ENCODE measurements around the gene USP34. TPM values are rescaled to one million over a fixed set of nuclear protein-coding genes. Genes with fewer than 3 reads are reported as not detected.
A peak's percentile ranks its signal among the peaks of the same experiment; 100 is the strongest.
"Not testable (repeated sequence)": the region's sequence is repeated elsewhere in the genome, so short reads cannot be mapped to it uniquely, and the experiment has no call there.

Gene USP34
- total RNA-seq, 5 donors from 2014 or later (not counting 1 experiment from before 2014, with no cell fraction given) = 118 to 193 (median 132) TPM

DNA sequence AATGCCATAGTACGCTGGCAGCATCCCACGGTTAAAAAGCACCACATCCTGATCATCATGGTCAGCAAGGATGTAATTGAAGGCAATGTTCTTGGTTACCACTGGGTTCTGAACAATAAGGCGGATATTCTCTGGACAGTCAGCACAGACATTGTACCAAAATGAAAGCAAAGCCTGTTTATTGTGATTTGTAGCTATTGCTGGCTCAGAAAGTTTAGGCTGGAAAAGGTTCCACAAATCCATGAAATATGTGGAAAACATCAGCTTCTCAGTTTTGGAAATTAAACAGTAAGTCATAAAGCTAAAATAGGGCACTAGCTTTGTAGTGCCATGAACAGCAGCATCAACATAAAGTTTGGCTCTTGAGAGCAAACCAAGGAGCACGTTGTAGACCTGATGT is 256.7 kb downstream of the USP34 start:
- no peak for DNase-seq
- 100% methylated on average over 4 of the region's 4 CpGs for WGBS (ENCODE audit: insufficient coverage)
- Histone ChIP-seq H3K4me1 (ENCODE audit: control insufficient read depth in 1 of 2, extremely low read depth in 1 of 2, insufficient read depth in 2 of 2, low read length in 2 of 2) (no peaks in the 10 kb centered on the region), H3K9me3 (no peaks in the 10 kb centered on the region), H3K36me3 (ENCODE audit: control insufficient read depth in 2 of 2, extremely low read depth in 1 of 2, insufficient read depth in 1 of 2, low read length in 1 of 2) (peaks cover 0 to 42% of the 10 kb centered on the region in 2 donors), H3K27me3 (replicated peaks in 1 of 2; ENCODE audit: control insufficient read depth in 2 of 2, extremely low read depth in 1 of 2, insufficient read depth in 2 of 2, low read length in 1 of 2) (no peaks in the 10 kb centered on the region), H3K27ac (ENCODE audit: low read length) (no peak overlapping the region), H3K4me3 (ENCODE audit: control insufficient read depth in 1 of 2, extremely low read depth in 1 of 2, low read length in 1 of 2) (no peak overlapping the region)
- H3K4me3 Mint-ChIP-seq = no peak overlapping the region
- ChIA-PET POLR2A (interaction anchor here (0.7 to 0.9 kb wide), 2 partner anchors 11 to 29 kb away, joined by 3 read pairs; no protein-coding TSS in a partner anchor), CTCF (no interaction called here)
- H3K36me3 Mint-ChIP-seq = peaks cover 38% of the 10 kb centered on the region
- H3K4me1 Mint-ChIP-seq = no peaks in the 10 kb centered on the region
- no peaks in the 10 kb centered on the region for H3K27me3 Mint-ChIP-seq
- ATAC-seq (replicated peaks in 1 of 4) = no peak
- peak overlapping the region in 1 of 2 donors; percentile 11 for H3K27ac Mint-ChIP-seq
- no peaks in the 10 kb centered on the region for H3K9me3 Mint-ChIP-seq

DNA sequence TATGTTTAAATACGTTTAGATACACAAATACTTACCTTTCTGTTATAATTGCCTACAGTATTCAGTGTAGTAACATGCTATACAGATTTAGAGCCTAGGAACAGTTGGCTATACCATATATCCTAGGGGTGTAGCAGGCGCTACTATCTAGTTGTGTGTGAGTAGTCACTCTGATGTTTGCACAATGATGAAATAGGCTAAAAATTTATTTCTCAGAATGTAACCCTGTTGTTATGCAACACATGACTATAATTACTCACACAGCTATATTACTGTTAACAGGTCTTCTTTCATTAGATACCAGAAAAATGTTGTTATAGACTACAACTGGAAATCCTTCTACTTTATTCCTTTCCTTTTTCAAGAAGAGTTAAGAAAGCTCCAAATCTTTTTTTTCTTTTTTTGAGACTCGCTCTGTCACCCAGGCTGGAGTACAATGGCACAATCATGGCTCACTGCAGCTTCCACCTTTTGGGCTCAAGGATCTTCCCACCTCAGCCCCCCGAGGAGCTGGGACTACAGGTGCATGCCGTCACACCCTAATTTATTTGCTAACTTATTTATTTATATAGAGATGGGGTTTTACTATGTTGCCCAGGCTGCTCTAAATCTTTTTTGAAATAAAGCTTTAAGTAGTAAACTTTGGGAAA is 260.4 kb downstream of the USP34 start:
- peaks cover 4 to 57% of the 10 kb centered on the region in 2 donors for H3K36me3 ChIP-seq (ENCODE audit: control insufficient read depth in 2 of 2, extremely low read depth in 1 of 2, insufficient read depth in 1 of 2, low read length in 1 of 2)
- POLR2A ChIA-PET = no interaction called here
- peaks cover 50% of the 10 kb centered on the region for H3K36me3 Mint-ChIP-seq

DNA sequence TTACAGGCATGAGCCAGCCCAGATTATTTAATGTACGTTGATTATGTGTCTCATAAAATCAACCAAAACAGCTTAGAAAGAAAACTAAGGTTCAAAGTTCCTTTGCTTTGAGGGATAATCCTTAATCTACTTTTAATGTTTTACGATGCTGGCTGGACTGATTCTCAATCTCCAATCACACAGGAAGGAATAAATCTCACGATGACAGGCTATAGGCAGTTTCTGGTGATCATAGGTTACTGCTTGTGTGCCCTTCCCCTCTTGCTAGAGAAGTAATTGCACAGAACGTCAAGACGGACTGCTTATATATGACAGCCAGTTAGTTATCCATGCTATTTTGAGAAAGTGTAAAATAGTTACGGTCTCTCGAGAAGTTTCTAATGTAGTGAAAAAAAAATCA is 265.8 kb downstream of the USP34 start:
- CTCF ChIA-PET = no interaction called here
- no peaks in the 10 kb centered on the region for H3K9me3 ChIP-seq
- H3K36me3 ChIP-seq (ENCODE audit: control insufficient read depth in 2 of 2, extremely low read depth in 1 of 2, insufficient read depth in 1 of 2, low read length in 1 of 2) = peaks cover 4 to 69% of the 10 kb centered on the region in 2 donors
- no peaks in the 10 kb centered on the region for H3K4me1 ChIP-seq (ENCODE audit: control insufficient read depth in 1 of 2, extremely low read depth in 1 of 2, insufficient read depth in 2 of 2, low read length in 2 of 2)
- POLR2A ChIA-PET = no interaction called here
- H3K4me1 Mint-ChIP-seq = no peaks in the 10 kb centered on the region
- H3K4me3 Mint-ChIP-seq = no peak overlapping the region
- no peak overlapping the region for H3K27ac Mint-ChIP-seq
- no peak overlapping the region for H3K27ac ChIP-seq (ENCODE audit: low read length)
- no peaks in the 10 kb centered on the region for H3K27me3 Mint-ChIP-seq
- no peaks in the 10 kb centered on the region for H3K9me3 Mint-ChIP-seq
- no CpG with 5 or more reads among the region's 7 CpGs for whole genome bisulfite sequencing (ENCODE audit: insufficient coverage)
- peaks cover 58% of the 10 kb centered on the region for H3K36me3 Mint-ChIP-seq
- H3K4me3 ChIP-seq (ENCODE audit: control insufficient read depth in 1 of 2, extremely low read depth in 1 of 2, low read length in 1 of 2) = no peak overlapping the region
- no peaks in the 10 kb centered on the region for H3K27me3 ChIP-seq (replicated peaks in 1 of 2; ENCODE audit: control insufficient read depth in 2 of 2, extremely low read depth in 1 of 2, insufficient read depth in 2 of 2, low read length in 1 of 2)
- DNase-seq (no peak), ATAC-seq (replicated peaks in 1 of 4) (no peak)

More for the DNA sequence above, 260.4 kb downstream of the USP34 start:
- Histone ChIP-seq H3K4me1 (ENCODE audit: control insufficient read depth in 1 of 2, extremely low read depth in 1 of 2, insufficient read depth in 2 of 2, low read length in 2 of 2) (no peaks in the 10 kb centered on the region), H3K27me3 (replicated peaks in 1 of 2; ENCODE audit: control insufficient read depth in 2 of 2, extremely low read depth in 1 of 2, insufficient read depth in 2 of 2, low read length in 1 of 2) (no peaks in the 10 kb centered on the region), H3K9me3 (no peaks in the 10 kb centered on the region), H3K27ac (ENCODE audit: low read length) (no peak overlapping the region), H3K4me3 (ENCODE audit: control insufficient read depth in 1 of 2, extremely low read depth in 1 of 2, low read length in 1 of 2) (no peak overlapping the region)
- ATAC-seq (replicated peaks in 1 of 4) (no peak), DNase-seq (no peak)
- H3K27me3 Mint-ChIP-seq = no peaks in the 10 kb centered on the region
- H3K9me3 Mint-ChIP-seq = no peaks in the 10 kb centered on the region
- no peak overlapping the region for H3K4me3 Mint-ChIP-seq
- H3K4me1 Mint-ChIP-seq = no peaks in the 10 kb centered on the region
- WGBS (ENCODE audit: insufficient coverage) = no CpG with 5 or more reads among the region's 5 CpGs
- peak overlapping the region in 1 of 2 donors; percentile 11 for H3K27ac Mint-ChIP-seq
- CTCF ChIA-PET = interaction anchor here in 1 of 2 donors (0.6 kb wide), 1 partner anchor 302 kb away, joined by 3 read pairs; no protein-coding TSS in a partner anchor

DNA sequence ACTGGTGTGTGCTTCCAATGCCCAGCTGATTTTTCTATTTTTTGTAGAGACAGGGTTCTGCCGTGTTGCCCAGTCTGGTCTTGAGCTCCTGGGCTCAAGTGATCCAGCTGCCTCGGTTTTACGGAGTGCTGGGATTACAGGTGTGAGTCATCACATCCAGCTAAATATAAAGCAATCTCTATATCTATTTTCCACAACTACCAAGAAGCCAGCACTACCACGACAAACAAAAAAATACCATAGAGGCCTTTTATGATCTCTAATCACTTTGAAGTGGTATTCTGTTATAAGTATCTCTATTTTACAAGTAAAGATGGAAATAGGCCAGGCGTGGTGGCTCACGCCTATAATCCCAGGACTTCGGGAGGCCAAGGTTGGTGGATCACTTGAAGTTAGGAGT is 274.2 kb downstream of the USP34 start:
- no peak for DNase-seq
- CTCF ChIA-PET = interaction anchor here in 1 of 2 donors (0.5 to 0.7 kb wide), 2 partner anchors 271 to 627 kb away, joined by 3 read pairs; no protein-coding TSS in a partner anchor
- no peak for ATAC-seq (replicated peaks in 1 of 4)
- Mint-ChIP-seq H3K27ac (peak overlapping the region in 1 of 2 donors; percentile 6), H3K4me1 (peaks cover 0 to 20% (median 18%) of the 10 kb centered on the region in 3 donors), H3K4me3 (no peak overlapping the region), H3K36me3 (peaks cover 19% of the 10 kb centered on the region), H3K9me3 (no peaks in the 10 kb centered on the region), H3K27me3 (no peaks in the 10 kb centered on the region)
- Histone ChIP-seq H3K4me1 (ENCODE audit: control insufficient read depth in 1 of 2, extremely low read depth in 1 of 2, insufficient read depth in 2 of 2, low read length in 2 of 2) (peaks cover 0 to 14% of the 10 kb centered on the region in 2 experiments), H3K9me3 (no peaks in the 10 kb centered on the region), H3K36me3 (ENCODE audit: control insufficient read depth in 2 of 2, extremely low read depth in 1 of 2, insufficient read depth in 1 of 2, low read length in 1 of 2) (peaks cover 2 to 24% of the 10 kb centered on the region in 2 donors), H3K27ac (ENCODE audit: low read length) (no peak overlapping the region), H3K4me3 (ENCODE audit: control insufficient read depth in 1 of 2, extremely low read depth in 1 of 2, low read length in 1 of 2) (no peak overlapping the region), H3K27me3 (replicated peaks in 1 of 2; ENCODE audit: control insufficient read depth in 2 of 2, extremely low read depth in 1 of 2, insufficient read depth in 2 of 2, low read length in 1 of 2) (no peaks in the 10 kb centered on the region)
- WGBS (ENCODE audit: insufficient coverage) = 83% methylated on average over 1 of the region's 7 CpGs
- POLR2A ChIA-PET = no interaction called here

DNA sequence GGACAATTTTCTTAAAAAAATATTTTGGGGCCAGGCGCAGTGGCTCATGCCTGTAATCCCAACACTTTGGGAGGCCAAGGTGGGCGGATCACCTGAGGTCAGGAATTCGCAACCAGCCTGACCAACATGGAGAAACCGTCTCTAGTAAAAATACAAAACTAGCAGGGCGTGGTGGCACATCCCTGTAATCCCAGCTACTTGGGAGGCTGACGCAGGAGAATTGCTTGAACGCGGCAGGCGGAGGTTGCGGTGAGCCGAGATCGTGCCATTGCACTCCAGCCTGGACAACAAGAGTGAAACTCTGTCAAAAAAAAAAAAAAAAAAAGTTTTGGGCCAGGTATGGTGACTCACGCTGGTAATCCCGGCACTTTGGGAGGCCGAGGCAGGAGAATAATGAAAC is 276.2 kb downstream of the USP34 start:
- H3K9me3 Mint-ChIP-seq; DNase-seq; H3K9me3 ChIP-seq; CTCF ChIA-PET; ATAC-seq (replicated peaks in 1 of 4); H3K27me3 ChIP-seq (replicated peaks in 1 of 2; ENCODE audit: control insufficient read depth in 2 of 2, extremely low read depth in 1 of 2, insufficient read depth in 2 of 2, low read length in 1 of 2); H3K27me3 Mint-ChIP-seq; H3K4me3 ChIP-seq (ENCODE audit: control insufficient read depth in 1 of 2, extremely low read depth in 1 of 2, low read length in 1 of 2); H3K4me3 Mint-ChIP-seq: not testable (repeated sequence)
- Histone ChIP-seq H3K36me3 (ENCODE audit: control insufficient read depth in 2 of 2, extremely low read depth in 1 of 2, insufficient read depth in 1 of 2, low read length in 1 of 2) (peaks cover 2 to 26% of the 10 kb centered on the region in 2 donors), H3K27ac (ENCODE audit: low read length) (peak overlapping the region; percentile 63), H3K4me1 (ENCODE audit: control insufficient read depth in 1 of 2, extremely low read depth in 1 of 2, insufficient read depth in 2 of 2, low read length in 2 of 2) (peaks cover 0 to 14% of the 10 kb centered on the region in 2 experiments)
- Mint-ChIP-seq H3K27ac (peak overlapping the region; percentile 56 to 65), H3K4me1 (peaks cover 0 to 26% (median 18%) of the 10 kb centered on the region in 3 donors), H3K36me3 (peaks cover 24% of the 10 kb centered on the region)
- 90% methylated on average over 15 of the region's 15 CpGs for WGBS (ENCODE audit: insufficient coverage)
- POLR2A ChIA-PET = interaction anchor here in 1 of 2 donors (0.5 kb wide), 1 partner anchor 67 kb away, joined by 3 read pairs; no protein-coding TSS in a partner anchor

DNA sequence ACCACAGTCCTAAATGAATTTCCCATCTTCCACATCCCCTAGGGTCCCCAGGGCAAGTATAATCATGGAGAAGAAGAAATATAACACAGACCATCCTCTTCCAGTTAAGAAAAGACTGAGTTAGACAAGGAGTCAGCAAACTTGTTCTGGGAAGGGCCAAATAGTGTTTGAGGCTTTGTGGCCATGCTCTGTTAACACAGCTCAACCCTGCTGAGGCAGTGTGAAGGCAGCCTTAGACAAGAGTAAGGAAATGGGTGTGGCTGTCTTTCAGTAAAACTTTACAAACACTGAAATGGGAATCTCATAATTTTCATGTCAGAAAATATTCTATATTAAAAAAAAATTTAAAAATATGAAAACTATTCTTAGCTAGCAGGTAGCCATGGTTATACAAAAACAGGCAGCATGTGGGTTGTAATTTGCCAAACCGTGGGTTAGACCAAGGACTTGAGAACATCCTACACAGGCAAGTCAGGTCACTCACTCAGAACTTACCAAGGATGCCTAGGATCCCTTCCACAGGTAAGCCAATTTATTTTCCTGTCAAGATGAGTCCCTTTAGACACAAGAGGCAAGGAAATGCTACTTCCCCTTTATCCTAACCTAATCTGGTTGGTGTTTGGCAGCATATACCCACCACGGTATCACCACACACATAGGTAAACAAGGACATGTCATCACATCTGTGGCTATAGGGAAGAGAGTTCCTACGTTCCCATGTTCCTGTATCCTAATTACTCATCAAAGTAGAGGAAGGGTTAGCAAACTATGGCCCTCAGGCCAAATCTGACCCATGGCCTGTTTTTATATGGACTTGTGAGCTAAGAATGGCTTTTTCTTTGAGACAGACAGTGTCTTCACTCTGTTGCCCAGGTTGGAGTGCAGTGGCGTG is 277.0 kb downstream of the USP34 start:
- H3K36me3 ChIP-seq (ENCODE audit: control insufficient read depth in 2 of 2, extremely low read depth in 1 of 2, insufficient read depth in 1 of 2, low read length in 1 of 2) = peaks cover 2 to 33% of the 10 kb centered on the region in 2 donors
- ATAC-seq (replicated peaks in 1 of 4) = peak; percentile 36 to 65 (median 50)
- H3K27ac ChIP-seq (ENCODE audit: low read length) = peak overlapping the region; percentile 63
- Mint-ChIP-seq H3K9me3 (no peaks in the 10 kb centered on the region), H3K27ac (peak overlapping the region; percentile 65 to 82), H3K27me3 (no peaks in the 10 kb centered on the region), H3K4me3 (no peak overlapping the region), H3K4me1 (peaks cover 0 to 26% (median 18%) of the 10 kb centered on the region in 3 donors), H3K36me3 (peaks cover 21% of the 10 kb centered on the region)
- H3K9me3 ChIP-seq = no peaks in the 10 kb centered on the region
- ChIA-PET POLR2A (interaction anchor here (0.5 to 0.6 kb wide), 3 partner anchors 80 to 264 kb away, joined by 3 to 9 read pairs (median 6); no protein-coding TSS in a partner anchor), CTCF (interaction anchor here in 1 of 2 donors (0.6 kb wide), 1 partner anchor 1263 kb away, joined by 4 read pairs; no protein-coding TSS in a partner anchor)
- H3K27me3 ChIP-seq (replicated peaks in 1 of 2; ENCODE audit: control insufficient read depth in 2 of 2, extremely low read depth in 1 of 2, insufficient read depth in 2 of 2, low read length in 1 of 2) = no peaks in the 10 kb centered on the region
- 94% methylated on average over 2 of the region's 4 CpGs for WGBS (ENCODE audit: insufficient coverage)
- no peak overlapping the region for H3K4me3 ChIP-seq (ENCODE audit: control insufficient read depth in 1 of 2, extremely low read depth in 1 of 2, low read length in 1 of 2)
- H3K4me1 ChIP-seq (ENCODE audit: control insufficient read depth in 1 of 2, extremely low read depth in 1 of 2, insufficient read depth in 2 of 2, low read length in 2 of 2) = peaks cover 0 to 14% of the 10 kb centered on the region in 2 experiments
- DNase-seq = peak in 3 of 35 experiments; percentile 15 to 29 (median 27)

All from T-cell (primary cell).